Smooth muscle cell (in vitro differentiated cells): Measurements from ENCODE around the gene NIN. TPM values are rescaled to one million over a fixed set of nuclear protein-coding genes. Genes with fewer than 3 reads are reported as not detected.

Experiments
- DNase-seq: peaks from one replicate; lab custom pipeline; 2025; ENCODE audit not compliant: unreplicated experiment; lab: John Stamatoyannopoulos, UW
- H2AFZ ChIP-seq: fragments of 200-600 bp; sonication (generic); 2 replicates; pipeline ENCODE4 v1.6.0; 2016; ENCODE audit warnings: antibody characterized with exemption, low read depth, mild to moderate bottlenecking
- H3F3A ChIP-seq: fragments of 200-600 bp; sonication (generic); 2 replicates; pipeline ENCODE4 v1.6.0; 2017; ENCODE audit warnings: antibody characterized with exemption, low read depth
- H3K27ac ChIP-seq: fragments of 200-600 bp; sonication (generic); 2 replicates; pipeline ENCODE4 v1.5.1; 2016; ENCODE audit warnings: low read depth, mild to moderate bottlenecking
- H3K27me3 ChIP-seq: fragments of 200-600 bp; sonication (generic); 2 replicates; pipeline ENCODE4 v1.6.1; 2016; ENCODE audit warnings: low read depth, mild to moderate bottlenecking
- H3K36me3 ChIP-seq: fragments of 200-600 bp; sonication (generic); 2 replicates; pipeline ENCODE4 v1.5.1; 2016; ENCODE audit warnings: low read depth
- H3K4me1 ChIP-seq: fragments of 200-600 bp; sonication (generic); 2 replicates; pipeline ENCODE4 v1.5.1; 2016; ENCODE audit warnings: low read depth
- H3K4me2 ChIP-seq: fragments of 200-600 bp; sonication (generic); 2 replicates; pipeline ENCODE4 v1.6.0; 2016; ENCODE audit warnings: mild to moderate bottlenecking
- H3K4me3 ChIP-seq: fragments of 200-600 bp; sonication (generic); 2 replicates; pipeline ENCODE4 v1.5.1; 2016; ENCODE audit warnings: mild to moderate bottlenecking
- H3K79me2 ChIP-seq: fragments of 200-600 bp; sonication (generic); 2 replicates; pipeline ENCODE4 v1.6.0; 2016; ENCODE audit warnings: low read depth, mild to moderate bottlenecking
- H3K9ac ChIP-seq: fragments of 200-600 bp; sonication (generic); 2 replicates; pipeline ENCODE4 v1.6.0; 2016; ENCODE audit warnings: low read depth
- H3K9me3 ChIP-seq: fragments of 200-600 bp; sonication (generic); replicated peaks from 2 replicates; pipeline ENCODE4 v1.5.1; 2016; ENCODE audit warnings: low read depth
- H4K20me1 ChIP-seq: fragments of 200-600 bp; sonication (generic); 2 replicates; pipeline ENCODE4 v1.6.0; 2016; ENCODE audit warnings: low read depth
- WGBS: methylation state at CpG from one replicate; pipeline ENCODE4 v1.1.7; 2016; ENCODE audit warnings: low lambda C conversion rate; 5-methylcytosine and 5-hydroxymethylcytosine counted together
- polyA plus RNA-seq: library from polyadenylated mRNA; unstranded; fragments of >200 nt; fragmentation: Nextera tagmentation; extraction: Ambion mirVana; gene quantifications from 2 replicates; pipeline ENCODE4 v1.2.1, GENCODE V29; 2016
- total RNA-seq: library from RNA; depleted of rRNA; stranded (reverse); fragments of >200 nt; gene quantifications from 2 replicates; pipeline ENCODE4 v1.2.3, GENCODE V29; 2014
- TF ChIP-seq, protein P1 (sequence below): fragments of 200-600 bp; sonication (generic); IDR thresholded peaks from 2 replicates; pipeline ENCODE4 v1.5.1; 2017; ENCODE audit warnings: borderline replicate concordance, mild to moderate bottlenecking, antibody characterized with exemption; ENCODE audit not compliant: insufficient read depth, poor library complexity, severe bottlenecking

Gene NIN
- total and polyA plus RNA-seq, 2 experiments from 2014 or later: 7.5 to 14.9 TPM

DNA sequence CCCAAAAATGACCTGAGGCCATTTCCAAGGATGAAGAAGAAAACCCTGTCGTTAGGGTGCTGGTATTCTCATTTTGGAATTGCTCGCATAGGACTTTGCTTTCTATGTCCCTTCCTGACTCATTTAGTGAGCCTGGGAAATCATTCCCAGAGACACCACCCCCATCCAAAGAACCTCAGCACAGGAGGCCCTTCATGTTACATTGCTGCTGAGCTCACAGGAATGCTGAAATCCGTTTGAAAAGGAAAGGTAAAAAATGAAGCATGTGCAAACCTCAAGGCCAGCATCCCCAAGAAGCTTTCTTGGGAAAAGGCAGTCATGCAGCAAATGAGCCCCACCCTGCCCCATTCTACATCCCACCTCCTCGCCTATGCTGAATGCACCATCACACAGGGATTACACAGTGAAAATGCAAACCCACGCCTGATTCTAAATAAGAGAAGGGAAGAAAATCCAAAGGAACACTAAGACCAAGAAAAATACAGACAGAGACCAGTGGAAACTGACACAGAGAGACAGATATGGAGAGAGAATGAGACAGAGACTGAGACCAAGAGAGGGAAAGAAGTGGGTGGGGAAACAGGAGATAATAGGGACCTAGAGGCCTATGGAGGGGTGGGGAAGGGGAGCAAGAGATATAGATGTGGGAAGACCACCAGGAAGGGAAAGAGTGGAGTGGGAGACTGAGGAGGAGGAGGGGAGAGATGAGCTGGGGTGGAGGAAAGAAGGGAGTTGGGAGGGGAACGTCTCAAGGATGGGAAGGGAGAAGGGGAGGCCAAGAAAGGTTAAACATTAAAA is 33.5 kb downstream of the NIN start:
- WGBS: 60% methylated on average over 5 of the region's 6 CpGs
- Histone ChIP-seq H3K4me2 (peak overlapping the region; percentile 3), H3K27ac (peak overlapping the region; percentile 11), H3K9ac (no peak overlapping the region), H2AFZ (no peak overlapping the region), H3K36me3 (no peaks in the 10 kb centered on the region), H3K27me3 (no peaks in the 10 kb centered on the region), H3K4me1 (peaks cover 41% of the 10 kb centered on the region), H4K20me1 (no peaks in the 10 kb centered on the region), H3F3A (peaks cover 3% of the 10 kb centered on the region), H3K79me2 (peaks cover 6% of the 10 kb centered on the region), H3K4me3 (no peak overlapping the region), H3K9me3 (no peaks in the 10 kb centered on the region)
- TF ChIP-seq, protein P1, sequence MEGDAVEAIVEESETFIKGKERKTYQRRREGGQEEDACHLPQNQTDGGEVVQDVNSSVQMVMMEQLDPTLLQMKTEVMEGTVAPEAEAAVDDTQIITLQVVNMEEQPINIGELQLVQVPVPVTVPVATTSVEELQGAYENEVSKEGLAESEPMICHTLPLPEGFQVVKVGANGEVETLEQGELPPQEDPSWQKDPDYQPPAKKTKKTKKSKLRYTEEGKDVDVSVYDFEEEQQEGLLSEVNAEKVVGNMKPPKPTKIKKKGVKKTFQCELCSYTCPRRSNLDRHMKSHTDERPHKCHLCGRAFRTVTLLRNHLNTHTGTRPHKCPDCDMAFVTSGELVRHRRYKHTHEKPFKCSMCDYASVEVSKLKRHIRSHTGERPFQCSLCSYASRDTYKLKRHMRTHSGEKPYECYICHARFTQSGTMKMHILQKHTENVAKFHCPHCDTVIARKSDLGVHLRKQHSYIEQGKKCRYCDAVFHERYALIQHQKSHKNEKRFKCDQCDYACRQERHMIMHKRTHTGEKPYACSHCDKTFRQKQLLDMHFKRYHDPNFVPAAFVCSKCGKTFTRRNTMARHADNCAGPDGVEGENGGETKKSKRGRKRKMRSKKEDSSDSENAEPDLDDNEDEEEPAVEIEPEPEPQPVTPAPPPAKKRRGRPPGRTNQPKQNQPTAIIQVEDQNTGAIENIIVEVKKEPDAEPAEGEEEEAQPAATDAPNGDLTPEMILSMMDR: no peak
- DNase-seq: no peak

DNA sequence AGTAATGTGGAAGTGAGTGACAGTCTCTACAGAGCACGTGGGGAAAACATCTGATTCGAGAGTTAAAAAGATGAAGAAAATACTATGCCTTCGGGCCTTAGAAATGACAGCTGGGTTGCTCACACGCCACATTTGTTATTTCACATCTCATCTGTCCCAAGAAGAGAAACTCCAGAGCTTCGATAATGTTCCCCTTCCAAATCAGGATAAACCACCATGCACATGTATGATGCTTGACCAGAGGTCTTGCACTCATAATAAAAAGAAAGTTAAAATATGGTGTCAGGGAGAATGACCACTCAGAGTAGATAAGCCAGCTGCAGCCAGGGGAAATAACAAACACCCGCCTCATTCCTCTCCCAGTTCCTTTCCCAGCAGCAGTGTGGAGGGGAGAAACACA is 34.6 kb downstream of the NIN start:
- no peaks in the 10 kb centered on the region for H3K9me3 ChIP-seq
- peaks cover 6% of the 10 kb centered on the region for H3F3A ChIP-seq
- peaks cover 41% of the 10 kb centered on the region for H3K4me1 ChIP-seq
- H3K79me2 ChIP-seq: peaks cover 6% of the 10 kb centered on the region
- no peak overlapping the region for H3K4me3 ChIP-seq
- no peak overlapping the region for H2AFZ ChIP-seq
- TF ChIP-seq, protein P1: no peak
- H3K9ac ChIP-seq: no peak overlapping the region
- no peaks in the 10 kb centered on the region for H4K20me1 ChIP-seq
- H3K27me3 ChIP-seq: no peaks in the 10 kb centered on the region
- H3K4me2 ChIP-seq: peak overlapping the region; percentile 3
- WGBS: 84% methylated on average over 6 of the region's 6 CpGs
- no peak for DNase-seq
- no peak overlapping the region for H3K27ac ChIP-seq
- H3K36me3 ChIP-seq: no peaks in the 10 kb centered on the region

DNA sequence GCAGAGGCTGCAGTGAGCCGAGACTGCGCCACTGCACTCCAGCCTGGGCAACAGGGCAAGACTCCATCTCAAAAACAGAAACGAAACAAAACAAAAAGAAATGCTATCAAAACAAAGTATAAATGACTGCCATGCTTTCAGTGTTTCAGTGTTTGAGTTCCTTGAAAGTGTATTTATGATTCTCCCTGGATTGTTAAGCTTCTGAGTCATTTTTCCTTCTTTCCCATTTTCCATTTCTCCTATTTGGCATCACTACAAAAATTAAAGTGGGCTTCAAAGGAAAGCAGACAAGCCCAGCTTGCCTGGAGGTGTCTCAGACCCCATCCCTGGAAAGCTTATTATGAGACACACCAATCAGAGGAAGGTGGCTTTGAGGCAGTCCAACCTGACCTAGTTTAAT is 35.1 kb downstream of the NIN start:
- WGBS: 89% methylated on average over 3 of the region's 3 CpGs
- no peak overlapping the region for H3K4me2 ChIP-seq
- TF ChIP-seq, protein P1: no peak
- peaks cover 41% of the 10 kb centered on the region for H3K4me1 ChIP-seq
- no peaks in the 10 kb centered on the region for H4K20me1 ChIP-seq
- H3K79me2 ChIP-seq: peaks cover 6% of the 10 kb centered on the region
- DNase-seq: no peak
- H3K9ac ChIP-seq: no peak overlapping the region
- no peaks in the 10 kb centered on the region for H3K36me3 ChIP-seq
- H3K27me3 ChIP-seq: no peaks in the 10 kb centered on the region
- no peak overlapping the region for H3K4me3 ChIP-seq
- no peaks in the 10 kb centered on the region for H3K9me3 ChIP-seq
- no peak overlapping the region for H3K27ac ChIP-seq
- no peak overlapping the region for H2AFZ ChIP-seq
- peaks cover 6% of the 10 kb centered on the region for H3F3A ChIP-seq

DNA sequence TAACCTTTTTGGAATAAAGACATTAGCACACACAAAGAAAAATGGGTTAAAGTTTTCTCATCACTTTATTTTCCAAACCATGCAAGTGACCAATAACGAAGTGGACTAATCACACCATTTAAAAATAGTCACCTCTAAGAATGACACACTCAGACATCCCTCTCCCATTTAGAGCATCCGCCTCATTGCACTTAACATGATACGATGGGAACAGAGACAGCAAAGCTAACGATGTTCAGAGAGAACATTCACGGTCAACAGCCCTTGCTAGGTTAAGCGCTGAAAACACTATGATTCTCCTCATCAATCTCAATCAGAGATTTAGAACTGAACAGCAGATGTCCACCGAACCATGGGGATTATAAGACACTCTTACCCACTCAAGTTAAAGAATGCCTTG is 35.8 kb downstream of the NIN start:
- H4K20me1 ChIP-seq: no peaks in the 10 kb centered on the region
- H3F3A ChIP-seq: peaks cover 8% of the 10 kb centered on the region
- peaks cover 6% of the 10 kb centered on the region for H3K79me2 ChIP-seq
- H3K4me2 ChIP-seq: no peak overlapping the region
- 90% methylated on average over 7 of the region's 7 CpGs for WGBS
- peaks cover 41% of the 10 kb centered on the region for H3K4me1 ChIP-seq
- no peak overlapping the region for H3K27ac ChIP-seq
- H3K4me3 ChIP-seq: no peak overlapping the region
- no peak overlapping the region for H3K9ac ChIP-seq
- H2AFZ ChIP-seq: no peak overlapping the region
- H3K27me3 ChIP-seq: no peaks in the 10 kb centered on the region
- no peaks in the 10 kb centered on the region for H3K9me3 ChIP-seq
- no peaks in the 10 kb centered on the region for H3K36me3 ChIP-seq
- TF ChIP-seq, protein P1: no peak
- no peak for DNase-seq
